EH (cell line): ENCODE data around the gene ZNF689.
"Not testable (repeated sequence)": the region's sequence is repeated elsewhere in the genome, so short reads cannot be mapped to it uniquely, and the experiment has no call there.

ENCODE experiments used
- DNase-seq: peaks from one replicate; pipeline ENCODE4 v3.0.0-alpha.2; 2015; ENCODE audit warnings: low read depth

ZNF689 gene

GRCh38 chr16:30636599-30636998, 26.4 kb upstream of the ZNF689 start:
- DNase-seq: no peak

GRCh38 chr16:30633526-30633925, 23.3 kb upstream of the ZNF689 start:
- no peak for DNase-seq

- not testable (repeated sequence) for DNase-seq
Measured at GRCh38 chr16:30632454-30632853, 22.3 kb upstream of the ZNF689 start.

GRCh38 chr16:30628628-30629540, 18.7 kb upstream of the ZNF689 start:
- peak; percentile 75 for DNase-seq

- DNase-seq: no peak
Measured at GRCh38 chr16:30626236-30626635, 16.0 kb upstream of the ZNF689 start.

- peak; percentile 17 for DNase-seq
Measured at GRCh38 chr16:30623536-30624283, 13.5 kb upstream of the ZNF689 start.

- DNase-seq: no peak
Measured at GRCh38 chr16:30622455-30623032, 12.4 kb upstream of the ZNF689 start.

- peak; percentile 56 for DNase-seq
Measured at GRCh38 chr16:30621765-30622164, 11.6 kb upstream of the ZNF689 start.

GRCh38 chr16:30620169-30620568, 10.0 kb upstream of the ZNF689 start:
- DNase-seq: no peak

- DNase-seq: no peak
Measured at GRCh38 chr16:30619638-30620037, 9.4 kb upstream of the ZNF689 start.

- no peak for DNase-seq
Measured at GRCh38 chr16:30619202-30619601, 9.0 kb upstream of the ZNF689 start.

GRCh38 chr16:30615358-30616091, 5.3 kb upstream of the ZNF689 start:
- peak; percentile 36 for DNase-seq

- peak; percentile 51 for DNase-seq
Measured at GRCh38 chr16:30609002-30609925, 925 bp downstream of the ZNF689 start.

GRCh38 chr16:30606004-30606403, 4.2 kb downstream of the ZNF689 start:
- no peak for DNase-seq

GRCh38 chr16:30605158-30605557, 5.0 kb downstream of the ZNF689 start:
- DNase-seq: no peak

GRCh38 chr16:30604316-30604947, 5.8 kb downstream of the ZNF689 start:
- DNase-seq: no peak

- peak; percentile 10 for DNase-seq
Measured at GRCh38 chr16:30603945-30604315, 6.3 kb downstream of the ZNF689 start.

GRCh38 chr16:30602616-30603277, 7.4 kb downstream of the ZNF689 start:
- no peak for DNase-seq

- no peak for DNase-seq
Measured at GRCh38 chr16:30601966-30602365, 8.2 kb downstream of the ZNF689 start.

GRCh38 chr16:30600929-30601328, 9.3 kb downstream of the ZNF689 start:
- DNase-seq: no peak
